ENCODE measurements around the gene DYNLT1.

DNA sequence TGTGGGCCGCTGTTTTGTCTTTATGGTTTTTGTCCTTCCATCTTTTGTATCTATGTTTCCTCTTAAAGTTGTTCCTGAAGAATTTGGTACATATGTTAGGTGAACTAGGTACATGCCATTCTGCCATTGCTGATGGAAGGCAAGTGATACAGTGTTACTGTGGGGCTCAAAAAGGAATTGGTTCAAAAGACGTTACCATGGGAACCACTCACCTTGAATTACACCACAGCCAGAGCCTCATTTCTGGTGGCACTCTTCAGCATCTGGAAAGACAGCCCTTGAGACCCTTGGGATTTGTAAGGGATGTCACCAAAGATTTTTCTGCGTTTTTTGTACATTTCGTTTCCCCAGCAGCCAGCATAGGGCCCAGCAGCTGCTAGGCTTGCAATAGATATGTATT, 52.7 kb downstream of the DYNLT1 start:
- TF ChIP-seq, protein P1, sequence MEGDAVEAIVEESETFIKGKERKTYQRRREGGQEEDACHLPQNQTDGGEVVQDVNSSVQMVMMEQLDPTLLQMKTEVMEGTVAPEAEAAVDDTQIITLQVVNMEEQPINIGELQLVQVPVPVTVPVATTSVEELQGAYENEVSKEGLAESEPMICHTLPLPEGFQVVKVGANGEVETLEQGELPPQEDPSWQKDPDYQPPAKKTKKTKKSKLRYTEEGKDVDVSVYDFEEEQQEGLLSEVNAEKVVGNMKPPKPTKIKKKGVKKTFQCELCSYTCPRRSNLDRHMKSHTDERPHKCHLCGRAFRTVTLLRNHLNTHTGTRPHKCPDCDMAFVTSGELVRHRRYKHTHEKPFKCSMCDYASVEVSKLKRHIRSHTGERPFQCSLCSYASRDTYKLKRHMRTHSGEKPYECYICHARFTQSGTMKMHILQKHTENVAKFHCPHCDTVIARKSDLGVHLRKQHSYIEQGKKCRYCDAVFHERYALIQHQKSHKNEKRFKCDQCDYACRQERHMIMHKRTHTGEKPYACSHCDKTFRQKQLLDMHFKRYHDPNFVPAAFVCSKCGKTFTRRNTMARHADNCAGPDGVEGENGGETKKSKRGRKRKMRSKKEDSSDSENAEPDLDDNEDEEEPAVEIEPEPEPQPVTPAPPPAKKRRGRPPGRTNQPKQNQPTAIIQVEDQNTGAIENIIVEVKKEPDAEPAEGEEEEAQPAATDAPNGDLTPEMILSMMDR (IDR thresholded peaks at IDR 0.05), result no peak
- TF ChIP-seq POLR2A (IDR thresholded peaks at IDR 0.05), result no peak
- TF ChIP-seq EP300 (IDR thresholded peaks at IDR 0.05; ENCODE audit: low read depth), result no peak
